Measurements from ENCODE around the gene UNC119B.

DNA sequence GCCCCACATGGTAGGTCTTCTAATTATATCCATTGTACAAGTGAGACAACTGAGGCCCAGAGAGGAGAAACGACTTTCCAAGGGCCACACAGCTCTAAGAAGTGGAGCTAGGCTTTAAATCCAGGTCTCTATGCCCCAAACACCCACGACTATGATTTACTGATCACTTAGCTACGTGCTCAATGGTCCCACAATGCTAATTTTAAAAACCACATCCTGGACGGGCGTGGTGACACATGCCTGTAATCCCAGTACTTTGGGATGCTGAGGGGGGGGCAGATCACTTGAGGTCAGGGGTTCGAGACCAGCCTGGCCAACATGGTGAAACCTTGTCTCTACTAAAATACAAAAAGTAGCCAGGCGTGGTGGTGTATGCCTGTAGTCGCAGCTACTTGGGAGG lies 31.7 kb upstream of the UNC119B start:
- TF ChIP-seq, protein P1, sequence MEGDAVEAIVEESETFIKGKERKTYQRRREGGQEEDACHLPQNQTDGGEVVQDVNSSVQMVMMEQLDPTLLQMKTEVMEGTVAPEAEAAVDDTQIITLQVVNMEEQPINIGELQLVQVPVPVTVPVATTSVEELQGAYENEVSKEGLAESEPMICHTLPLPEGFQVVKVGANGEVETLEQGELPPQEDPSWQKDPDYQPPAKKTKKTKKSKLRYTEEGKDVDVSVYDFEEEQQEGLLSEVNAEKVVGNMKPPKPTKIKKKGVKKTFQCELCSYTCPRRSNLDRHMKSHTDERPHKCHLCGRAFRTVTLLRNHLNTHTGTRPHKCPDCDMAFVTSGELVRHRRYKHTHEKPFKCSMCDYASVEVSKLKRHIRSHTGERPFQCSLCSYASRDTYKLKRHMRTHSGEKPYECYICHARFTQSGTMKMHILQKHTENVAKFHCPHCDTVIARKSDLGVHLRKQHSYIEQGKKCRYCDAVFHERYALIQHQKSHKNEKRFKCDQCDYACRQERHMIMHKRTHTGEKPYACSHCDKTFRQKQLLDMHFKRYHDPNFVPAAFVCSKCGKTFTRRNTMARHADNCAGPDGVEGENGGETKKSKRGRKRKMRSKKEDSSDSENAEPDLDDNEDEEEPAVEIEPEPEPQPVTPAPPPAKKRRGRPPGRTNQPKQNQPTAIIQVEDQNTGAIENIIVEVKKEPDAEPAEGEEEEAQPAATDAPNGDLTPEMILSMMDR (IDR thresholded peaks at IDR 0.05 in 4 of 5, conservative IDR thresholded peaks at IDR 0.05 in 1 of 5): no peak
- no peak for TF ChIP-seq POLR2A (IDR thresholded peaks at IDR 0.05)
